Measurements from ENCODE around the gene DNAJB13.
"Not testable (repeated sequence)": the region's sequence is repeated elsewhere in the genome, so short reads cannot be mapped to it uniquely, and the experiment has no call there.

DNAJB13 gene

GRCh38 chr11:73950869-73951710, at the start of gene DNAJB13:
TSS of gene DNAJB13 (plus strand) at chr11:73951026. CDS start at chr11:73951070, 44 bp downstream.
- no peak for DNase-seq

- no peak for DNase-seq
Observed at GRCh38 chr11:73902303-73902702, 48.5 kb upstream of the DNAJB13 start.

- peak; percentile 4 for DNase-seq
Observed at GRCh38 chr11:73907191-73907590, 43.6 kb upstream of the DNAJB13 start.

- DNase-seq, result no peak
Observed at GRCh38 chr11:73912026-73912425, 38.8 kb upstream of the DNAJB13 start.

GRCh38 chr11:73913472-73913871, 37.4 kb upstream of the DNAJB13 start:
- no peak for DNase-seq

GRCh38 chr11:73914284-73914683, 36.5 kb upstream of the DNAJB13 start:
- DNase-seq, result no peak

- DNase-seq, result no peak
Observed at GRCh38 chr11:73916435-73916834, 34.4 kb upstream of the DNAJB13 start.

GRCh38 chr11:73921180-73921579, 29.6 kb upstream of the DNAJB13 start:
- DNase-seq, result no peak

GRCh38 chr11:73929388-73929787, 21.4 kb upstream of the DNAJB13 start:
- no peak for DNase-seq

- DNase-seq, result no peak
Observed at GRCh38 chr11:73931039-73931645, 19.7 kb upstream of the DNAJB13 start.

- DNase-seq, result no peak
Observed at GRCh38 chr11:73931951-73932350, 18.9 kb upstream of the DNAJB13 start.

GRCh38 chr11:73932781-73933180, 18.0 kb upstream of the DNAJB13 start:
- no peak for DNase-seq

- not testable (repeated sequence) for DNase-seq
Observed at GRCh38 chr11:73936047-73936446, 14.8 kb upstream of the DNAJB13 start.

- DNase-seq, result no peak
Observed at GRCh38 chr11:73939096-73939495, 11.7 kb upstream of the DNAJB13 start.

GRCh38 chr11:73940801-73941570, 9.8 kb upstream of the DNAJB13 start:
- DNase-seq, result no peak

GRCh38 chr11:73942010-73942409, 8.8 kb upstream of the DNAJB13 start:
- no peak for DNase-seq

- DNase-seq, result no peak
Observed at GRCh38 chr11:73944085-73944484, 6.7 kb upstream of the DNAJB13 start.

GRCh38 chr11:73944901-73945300, 5.9 kb upstream of the DNAJB13 start:
- DNase-seq, result no peak

GRCh38 chr11:73945396-73945795, 5.4 kb upstream of the DNAJB13 start:
- DNase-seq, result no peak

GRCh38 chr11:73946798-73947458, 3.9 kb upstream of the DNAJB13 start:
- DNase-seq, result no peak

GRCh38 chr11:73949246-73949645, 1.6 kb upstream of the DNAJB13 start:
- DNase-seq, result no peak

- DNase-seq, result no peak
Observed at GRCh38 chr11:73949912-73950311, 914 bp upstream of the DNAJB13 start.

GRCh38 chr11:73951797-73952196, 971 bp downstream of the DNAJB13 start:
- DNase-seq, result no peak
